Spinal cord (tissue), 10 donors: ENCODE measurements around the gene NDUFA6. TPM values are rescaled to one million over a fixed set of nuclear protein-coding genes. Genes with fewer than 3 reads are reported as not detected.
"Not testable (repeated sequence)": the region's sequence is repeated elsewhere in the genome, so short reads cannot be mapped to it uniquely, and the experiment has no call there.

Experiments used
- DNase-seq, 6 donors: peaks; one replicate each; pipeline versions ENCODE4 v3.0.0 to v3.0.0-alpha.2; 2013 to 2015; ENCODE audit warnings: low spot score in 6 of 6, low read depth in 4 of 6
- H3K27ac ChIP-seq: one replicate; pipeline ENCODE4 v1.5.1; 2013; ENCODE audit warnings: low read depth, low read length, control low read depth
- H3K27me3 ChIP-seq: one replicate; pipeline ENCODE4 v1.6.1; 2013; ENCODE audit warnings: low read length; ENCODE audit not compliant: control insufficient read depth, insufficient read depth
- H3K36me3 ChIP-seq: one replicate; pipeline ENCODE4 v1.6.1; 2013; ENCODE audit warnings: low read length; ENCODE audit not compliant: control insufficient read depth, insufficient read depth
- H3K4me1 ChIP-seq: one replicate; pipeline ENCODE4 v1.6.1; 2013; ENCODE audit warnings: low read length; ENCODE audit not compliant: control insufficient read depth, insufficient read depth
- H3K4me3 ChIP-seq: one replicate; pipeline ENCODE4 v1.5.1; 2013; ENCODE audit warnings: low read depth, low read length, control low read depth
- H3K9me3 ChIP-seq: one replicate; pipeline ENCODE4 v1.6.1; 2013; ENCODE audit warnings: low read length; ENCODE audit not compliant: control insufficient read depth, insufficient read depth
- WGBS: methylation state at CpG from one replicate; pipeline ENCODE4 v1.1.5; 2013; ENCODE audit warnings: missing lambda C conversion rate; ENCODE audit not compliant: insufficient coverage; 5-methylcytosine and 5-hydroxymethylcytosine counted together
- polyA plus RNA-seq, 2 donors: library from polyadenylated mRNA; unstranded; fragments of 120-200 nt; gene quantifications; one replicate each; pipeline ENCODE4 v1.2.1, GENCODE V29; 2013; ENCODE audit not compliant: insufficient read length in 2 of 2
- total RNA-seq, 2 donors: library from RNA; depleted of rRNA in 1 of 2; stranded (reverse); fragments of 120-200 nt in 1 of 2; fragments of >200 nt in 1 of 2; gene quantifications; one replicate each; pipeline versions ENCODE4 v1.2.3 to v1.2.4, GENCODE V29; 2013 to 2014
- donor health status: healthy.

The NDUFA6 gene
- total and polyA plus RNA-seq, 4 donors: 62.3 to 125 (median 110) TPM

- Histone ChIP-seq H3K27me3 (no peaks in the 10 kb centered on the region), H3K27ac (peak overlapping the region; percentile 84), H3K36me3 (peaks cover 8% of the 10 kb centered on the region), H3K9me3 (no peaks in the 10 kb centered on the region), H3K4me1 (peaks cover 60% of the 10 kb centered on the region), H3K4me3 (peak overlapping the region; percentile 50)
- WGBS: 76% methylated on average over 13 of the region's 14 CpGs
- no peak for DNase-seq
Measured at GRCh38 chr22:42073621-42074041, 16.9 kb downstream of the NDUFA6 start.

GRCh38 chr22:42072606-42073330 is 17.8 kb downstream of the NDUFA6 start:
- no peak overlapping the region for H3K27ac ChIP-seq
- WGBS: 85% methylated on average over 8 of the region's 8 CpGs
- H3K27me3 ChIP-seq: no peaks in the 10 kb centered on the region
- H3K4me3 ChIP-seq: no peak overlapping the region
- no peaks in the 10 kb centered on the region for H3K9me3 ChIP-seq
- H3K36me3 ChIP-seq: peaks cover 15% of the 10 kb centered on the region
- H3K4me1 ChIP-seq: peaks cover 56% of the 10 kb centered on the region
- DNase-seq: peak in 1 of 6 donors; percentile 17

GRCh38 chr22:42071508-42071907 is 19.1 kb downstream of the NDUFA6 start:
- Histone ChIP-seq H3K36me3 (peaks cover 19% of the 10 kb centered on the region), H3K4me3 (peak overlapping the region; percentile 91), H3K27ac (peak overlapping the region; percentile 97), H3K4me1 (peaks cover 52% of the 10 kb centered on the region)
- not testable (repeated sequence) for H3K9me3 ChIP-seq, H3K27me3 ChIP-seq, DNase-seq
- 63% methylated on average over 7 of the region's 7 CpGs for WGBS

- peak within 1 kb of the TSS; percentile 97 for H3K27ac ChIP-seq
- DNase-seq: peak; percentile 87 to 99 (median 94)
- H3K4me1 ChIP-seq: peaks cover 52% of the 10 kb centered on the region
- H3K4me3 ChIP-seq: peak within 1 kb of the TSS; percentile 91
- WGBS: under 1% methylated on average over 48 of the region's 56 CpGs
- no peaks in the 10 kb centered on the region for H3K27me3 ChIP-seq
- peaks cover 27% of the 10 kb centered on the region for H3K36me3 ChIP-seq
- H3K9me3 ChIP-seq: no peaks in the 10 kb centered on the region
Measured at GRCh38 chr22:42070517-42071422, 19.8 kb downstream of the NDUFA6 start, which contains the start of gene NAGA. Gene NAGA (minus strand): TSS chr22:42070812. CDS start chr22:42070297, 515 bp downstream.

- H3K4me1 ChIP-seq: peaks cover 46% of the 10 kb centered on the region
- no peaks in the 10 kb centered on the region for H3K9me3 ChIP-seq
- WGBS: 9% methylated on average over 14 of the region's 19 CpGs
- H3K4me3 ChIP-seq: peak overlapping the region; percentile 91
- peaks cover 34% of the 10 kb centered on the region for H3K36me3 ChIP-seq
- H3K27me3 ChIP-seq: no peaks in the 10 kb centered on the region
- peak in 1 of 6 donors; percentile 33 for DNase-seq
- H3K27ac ChIP-seq: peak overlapping the region; percentile 97
Measured at GRCh38 chr22:42069801-42070516, 20.6 kb downstream of the NDUFA6 start.

- peaks cover 29% of the 10 kb centered on the region for H3K4me1 ChIP-seq
- H3K4me3 ChIP-seq: no peak overlapping the region
- H3K27ac ChIP-seq: no peak overlapping the region
- no peaks in the 10 kb centered on the region for H3K9me3 ChIP-seq
- 98% methylated on average over 4 of the region's 4 CpGs for WGBS
- peaks cover 34% of the 10 kb centered on the region for H3K36me3 ChIP-seq
- no peak for DNase-seq
- H3K27me3 ChIP-seq: no peaks in the 10 kb centered on the region
Measured at GRCh38 chr22:42068291-42068690, 22.3 kb downstream of the NDUFA6 start.

GRCh38 chr22:42067671-42068251 is 22.8 kb downstream of the NDUFA6 start:
- 90% methylated on average over 14 of the region's 14 CpGs for WGBS

GRCh38 chr22:42066937-42067336 is 23.6 kb downstream of the NDUFA6 start:
- DNase-seq: no peak
- Histone ChIP-seq H3K27me3 (no peaks in the 10 kb centered on the region), H3K36me3 (peaks cover 44% of the 10 kb centered on the region), H3K4me1 (peaks cover 28% of the 10 kb centered on the region), H3K9me3 (no peaks in the 10 kb centered on the region), H3K4me3 (no peak overlapping the region), H3K27ac (no peak overlapping the region)
- 93% methylated on average over 10 of the region's 10 CpGs for WGBS

More at GRCh38 chr22:42067671-42068251, 22.8 kb downstream of the NDUFA6 start:
- Histone ChIP-seq H3K36me3 (peaks cover 38% of the 10 kb centered on the region), H3K4me1 (peaks cover 29% of the 10 kb centered on the region), H3K9me3 (no peaks in the 10 kb centered on the region), H3K4me3 (no peak overlapping the region), H3K27me3 (no peaks in the 10 kb centered on the region), H3K27ac (no peak overlapping the region)
- no peak for DNase-seq
